Measurements from ENCODE around the gene TSR3.
A peak's percentile ranks its signal among the peaks of the same experiment; 100 is the strongest.

Gene TSR3

GRCh38 chr16:1351582-1352362 is at the start of gene TSR3, which contains the start of gene GNPTG:
Gene TSR3, minus strand, starts transcription at chr16:1351878. Its CDS starts 74 bp downstream, at chr16:1351804.
Gene GNPTG, plus strand, starts transcription at chr16:1351931. Its CDS starts 35 bp downstream, at chr16:1351966.
- peak; percentile 86 for DNase-seq

DNA sequence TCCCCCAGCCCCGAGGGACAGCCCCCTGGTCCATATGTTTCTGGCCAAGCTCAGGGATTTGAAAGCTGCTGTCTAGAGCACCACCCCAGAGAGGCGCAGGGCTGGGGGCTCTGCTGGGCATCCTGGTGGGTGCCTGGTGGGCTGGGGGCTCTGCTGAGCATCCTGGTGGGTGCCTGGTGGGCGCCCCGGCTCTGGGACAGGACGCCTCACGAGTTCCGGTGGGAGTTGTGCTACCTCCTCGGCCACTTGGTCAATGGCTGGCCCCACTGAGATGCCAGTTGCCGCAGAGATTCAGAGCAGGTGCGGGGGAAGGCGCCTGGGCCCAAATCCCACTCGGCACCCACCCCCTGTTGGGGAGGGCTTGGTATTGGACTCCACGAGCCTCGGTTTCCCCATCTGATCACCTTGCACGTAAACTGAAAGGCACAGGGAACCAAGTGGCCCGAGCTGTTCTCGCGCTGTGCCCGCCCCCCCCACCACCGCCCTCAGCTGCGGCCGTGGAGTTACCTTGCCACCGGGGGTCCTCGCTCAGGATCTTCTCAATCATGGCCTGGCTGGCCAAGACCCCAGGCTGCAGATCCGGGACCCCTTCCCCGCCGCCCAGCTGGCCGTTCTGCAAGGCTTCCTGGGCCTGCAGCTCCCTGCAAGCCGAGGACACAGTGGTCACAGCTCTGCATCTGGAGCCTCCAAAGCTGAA is 49.5 kb upstream of the TSR3 start:
- DNase-seq: no peak

GRCh38 chr16:1398826-1399581 is 47.3 kb upstream of the TSR3 start:
- DNase-seq: no peak

- DNase-seq: no peak
Measured at GRCh38 chr16:1398351-1398750, 46.7 kb upstream of the TSR3 start.

DNA sequence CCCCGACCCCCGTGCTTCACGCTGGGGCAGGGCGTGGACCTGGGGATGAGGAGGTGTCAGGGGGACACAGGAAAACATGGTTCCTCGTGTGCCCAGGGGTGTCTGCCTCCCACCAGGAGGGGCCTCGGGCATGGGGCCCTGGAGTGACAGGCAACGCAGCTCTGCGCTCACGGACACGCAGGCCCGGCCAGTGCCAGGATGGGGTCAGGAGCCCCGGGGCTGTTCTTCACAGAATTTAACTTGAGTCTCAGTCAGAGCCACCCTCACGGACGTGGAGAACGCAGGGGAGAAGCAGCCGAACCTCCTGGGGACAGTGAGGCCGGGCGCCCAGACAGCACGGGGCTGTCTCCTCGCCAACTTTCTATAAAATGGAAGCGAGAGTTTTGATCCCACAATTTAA is 46.1 kb upstream of the TSR3 start:
- no peak for DNase-seq

- DNase-seq: no peak
Measured at GRCh38 chr16:1395444-1396031, 43.9 kb upstream of the TSR3 start.

DNA sequence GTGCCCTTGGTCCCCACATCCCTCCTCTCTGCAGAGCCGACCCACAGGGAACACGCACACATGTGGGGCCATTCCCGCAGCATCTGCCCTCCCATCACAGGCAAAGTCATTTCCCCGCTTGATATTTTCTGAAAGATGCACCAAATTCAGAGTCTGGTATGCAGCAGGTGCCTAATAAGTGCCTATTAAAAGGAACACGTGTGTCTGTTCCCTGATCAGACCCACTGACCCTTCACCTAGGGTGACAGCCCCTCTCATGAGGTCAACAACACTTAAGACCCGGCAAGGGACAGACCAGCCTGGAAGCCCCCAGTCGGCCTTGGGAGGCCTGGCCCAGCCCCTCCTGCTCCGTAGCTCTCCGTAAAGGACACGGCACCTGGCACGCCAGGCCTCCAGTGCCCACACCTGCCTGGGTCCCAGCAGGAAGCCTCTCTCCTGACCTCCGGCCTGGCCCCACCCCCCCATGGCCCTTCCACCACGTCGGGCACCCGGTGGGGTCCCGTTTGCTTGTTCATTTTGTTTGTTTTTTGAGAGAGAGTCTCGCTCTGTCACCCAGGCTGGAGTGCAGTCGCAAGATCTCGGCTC is 42.8 kb upstream of the TSR3 start:
- DNase-seq: no peak

DNA sequence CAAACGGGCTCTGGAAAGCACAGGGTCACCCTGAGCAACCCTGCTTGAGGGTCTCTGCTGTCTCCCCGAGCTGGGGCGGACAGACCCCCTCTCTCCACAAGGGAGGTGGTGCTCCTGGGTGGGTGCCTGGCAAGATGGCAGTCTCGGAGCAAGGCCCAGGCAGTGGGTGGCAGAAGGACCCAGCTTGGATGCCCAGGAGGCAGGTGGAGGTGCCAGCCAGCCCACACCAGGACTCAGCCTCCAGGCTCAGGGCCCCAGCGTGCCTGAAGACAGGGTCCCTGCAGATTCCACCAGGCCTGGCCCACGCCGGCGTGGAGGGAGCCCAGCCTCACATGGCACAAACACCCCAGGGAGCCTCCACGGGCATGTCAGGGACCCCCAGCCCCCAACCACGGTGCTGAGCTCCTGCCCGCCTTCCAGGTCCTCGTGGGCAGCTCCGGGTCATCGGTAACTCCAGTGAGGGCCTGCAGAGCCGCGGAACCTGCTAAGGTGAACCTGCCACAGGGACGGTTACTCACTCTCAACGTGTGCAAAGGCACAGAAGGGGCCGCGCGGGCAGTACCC is 42.0 kb upstream of the TSR3 start:
- no peak for DNase-seq

DNA sequence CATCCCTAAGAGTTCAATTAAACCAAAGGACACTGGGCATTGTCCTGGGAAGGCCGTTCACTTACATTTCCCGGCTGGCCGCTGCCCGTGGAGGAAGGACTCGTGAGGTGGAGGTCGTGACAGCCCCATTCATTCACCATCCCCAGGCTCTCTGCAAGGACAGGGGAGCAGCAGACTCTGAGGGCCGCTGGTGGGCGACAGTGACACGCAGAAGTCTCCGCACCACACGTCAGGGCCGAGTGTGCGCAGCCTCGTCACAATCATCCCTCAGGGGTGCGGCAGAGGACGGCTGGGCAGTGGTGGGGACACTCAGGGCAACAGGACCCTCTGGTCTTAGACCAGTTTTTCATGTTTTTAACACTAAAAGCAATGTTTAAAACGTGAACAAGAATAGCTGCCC is 41.1 kb upstream of the TSR3 start:
- no peak for DNase-seq

- DNase-seq: no peak
Measured at GRCh38 chr16:1390239-1390779, 38.6 kb upstream of the TSR3 start.

GRCh38 chr16:1389762-1390161 is 38.1 kb upstream of the TSR3 start:
- DNase-seq: no peak

DNA sequence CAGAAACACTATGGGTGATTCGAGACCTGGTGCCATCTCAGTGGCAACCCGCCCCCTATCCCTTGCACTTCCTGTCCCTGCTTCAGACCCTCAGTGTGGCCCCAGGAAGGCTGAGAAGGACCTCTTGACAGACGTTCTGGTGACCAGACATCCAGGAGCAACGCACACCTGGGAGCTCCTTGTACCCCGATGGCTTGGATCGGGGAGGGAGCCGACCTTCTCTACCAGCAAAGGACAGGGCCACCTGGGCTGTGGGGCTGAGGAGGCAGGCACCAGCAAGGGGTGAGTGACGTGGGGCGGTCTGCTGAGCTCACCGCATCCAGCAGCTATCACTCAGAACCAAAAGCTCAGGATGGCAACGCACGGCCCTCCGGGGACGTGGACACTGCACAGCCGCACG is 35.7 kb upstream of the TSR3 start:
- DNase-seq: no peak

- DNase-seq: peak; percentile 16
Measured at GRCh38 chr16:1385232-1385631, 33.6 kb upstream of the TSR3 start.

GRCh38 chr16:1383556-1383955 is 31.9 kb upstream of the TSR3 start:
- no peak for DNase-seq

GRCh38 chr16:1381612-1382406 is 30.1 kb upstream of the TSR3 start:
- no peak for DNase-seq

GRCh38 chr16:1380195-1380594 is 28.5 kb upstream of the TSR3 start:
- DNase-seq: no peak

GRCh38 chr16:1379304-1380076 is 27.8 kb upstream of the TSR3 start:
- peak; percentile 27 for DNase-seq

DNA sequence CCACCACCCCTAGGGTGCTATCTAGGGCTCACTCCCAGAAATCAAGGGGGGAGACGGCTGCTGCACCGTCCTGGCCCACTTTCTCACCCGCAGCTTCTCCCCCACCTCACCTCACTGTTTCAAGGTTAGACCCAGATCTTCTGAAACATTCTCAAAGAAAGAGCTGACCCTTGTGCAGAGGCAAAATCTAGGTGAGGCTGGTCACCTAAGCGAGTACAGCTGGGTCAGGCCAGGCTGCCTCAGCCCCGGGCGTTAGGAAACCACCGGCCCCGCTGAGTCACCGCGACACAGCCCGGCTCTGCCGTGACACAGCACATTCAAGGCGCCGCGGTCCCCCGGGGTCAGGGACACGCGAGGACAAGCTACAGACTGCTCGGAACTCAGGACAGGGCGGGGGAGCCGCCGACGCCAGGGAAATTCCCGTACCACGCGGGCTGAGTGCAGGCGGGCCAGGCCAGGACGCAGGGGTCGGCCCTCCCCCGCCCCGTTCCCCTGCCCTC is 27.2 kb upstream of the TSR3 start:
- no peak for DNase-seq

GRCh38 chr16:1378087-1378803 is 26.6 kb upstream of the TSR3 start:
- DNase-seq: no peak
